Activated naive CD4-positive, alpha-beta T cell treated with anti-CD3 and anti-CD28 coated beads, Interleukin-2, amount 10 ng/mL, durations not matched to agents 7 days and 5 days (primary cell): ENCODE results near the gene PRSS8.
A peak's percentile ranks its signal among the peaks of the same experiment; 100 is the strongest.

Experiments
- CTCF ChIA-PET: fragments of 350-600 bp; sonication (Branson Sonifier 250); formaldehyde crosslinking; loops from one replicate; lab custom pipeline; 2021; ENCODE audit warnings: antibody characterized with exemption; lab: Charles Lee
- DNase-seq: peaks from one replicate; pipeline ENCODE4 v3.0.0-alpha.2; 2020
- H3K27ac Mint-ChIP-seq: one replicate; pipeline ENCODE4 v1.8.0; 2021; ENCODE audit warnings: mild to moderate bottlenecking, moderate library complexity, mixed read lengths
- H3K27me3 Mint-ChIP-seq: one replicate; pipeline ENCODE4 v1.8.0; 2021; ENCODE audit warnings: mild to moderate bottlenecking, mixed read lengths
- H3K36me3 Mint-ChIP-seq: one replicate; pipeline ENCODE4 v1.8.0; 2021; ENCODE audit warnings: mixed read lengths
- H3K4me1 Mint-ChIP-seq: one replicate; pipeline ENCODE4 v1.8.0; 2021; ENCODE audit warnings: mixed read lengths
- H3K4me3 Mint-ChIP-seq: one replicate; pipeline ENCODE4 v1.8.0; 2021; ENCODE audit warnings: mild to moderate bottlenecking, moderate library complexity, mixed read lengths
- H3K9me3 Mint-ChIP-seq: one replicate; pipeline ENCODE4 v1.8.0; 2021; ENCODE audit warnings: mixed read lengths

The PRSS8 gene

DNA sequence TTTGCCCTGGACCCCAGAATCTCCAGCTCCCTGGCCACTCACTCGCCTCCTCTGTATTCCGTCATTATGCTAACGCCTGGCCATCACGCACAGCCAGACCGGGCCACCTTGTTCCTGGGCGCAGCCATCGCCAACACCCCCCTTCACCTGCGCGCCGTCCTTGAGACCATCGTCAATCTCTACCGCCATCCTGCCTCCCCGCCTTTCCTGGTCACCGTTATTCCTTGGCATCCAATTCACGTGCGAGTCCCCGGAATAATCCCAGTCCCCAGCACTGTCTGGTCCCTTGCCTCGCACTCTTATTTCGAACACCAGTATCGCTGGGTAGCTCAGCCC is 41.5 kb downstream of the PRSS8 start:
- no peaks in the 10 kb centered on the region for H3K9me3 Mint-ChIP-seq
- peak overlapping the region; percentile 93 for H3K4me3 Mint-ChIP-seq
- CTCF ChIA-PET: interaction anchor here (0.5 kb wide), 1 partner anchor 325 kb away, joined by 3 read pairs; no protein-coding TSS in a partner anchor
- DNase-seq: no peak
- peaks cover 4% of the 10 kb centered on the region for H3K27me3 Mint-ChIP-seq
- H3K36me3 Mint-ChIP-seq: peaks cover 13% of the 10 kb centered on the region
- H3K4me1 Mint-ChIP-seq: peaks cover 37% of the 10 kb centered on the region
- peak overlapping the region; percentile 94 for H3K27ac Mint-ChIP-seq

- no peak for DNase-seq
- peaks cover 2% of the 10 kb centered on the region for H3K27me3 Mint-ChIP-seq
- H3K36me3 Mint-ChIP-seq: peaks cover 14% of the 10 kb centered on the region
- CTCF ChIA-PET: interaction anchor here (0.5 to 0.9 kb wide), 3 partner anchors 9 to 326 kb away, joined by 3 read pairs; no protein-coding TSS in a partner anchor
- H3K4me3 Mint-ChIP-seq: peak overlapping the region; percentile 93
- H3K27ac Mint-ChIP-seq: no peak overlapping the region
- no peaks in the 10 kb centered on the region for H3K9me3 Mint-ChIP-seq
- peaks cover 37% of the 10 kb centered on the region for H3K4me1 Mint-ChIP-seq
Measured at GRCh38 chr16:31093132-31093703, 42.3 kb downstream of the PRSS8 start.

GRCh38 chr16:31092330-31092729 is 43.2 kb downstream of the PRSS8 start:
- H3K9me3 Mint-ChIP-seq: no peaks in the 10 kb centered on the region
- peak overlapping the region; percentile 93 for H3K4me3 Mint-ChIP-seq
- peaks cover 37% of the 10 kb centered on the region for H3K4me1 Mint-ChIP-seq
- CTCF ChIA-PET: interaction anchor here (0.7 to 1.4 kb wide), 7 partner anchors 9 to 1366 kb away, joined by 3 to 4 read pairs (median 3); no protein-coding TSS in a partner anchor
- H3K27me3 Mint-ChIP-seq: no peaks in the 10 kb centered on the region
- no peak for DNase-seq
- H3K36me3 Mint-ChIP-seq: peaks cover 14% of the 10 kb centered on the region
- no peak overlapping the region for H3K27ac Mint-ChIP-seq

GRCh38 chr16:31090540-31090939 is 45.0 kb downstream of the PRSS8 start:
- H3K9me3 Mint-ChIP-seq: no peaks in the 10 kb centered on the region
- H3K36me3 Mint-ChIP-seq: peaks cover 17% of the 10 kb centered on the region
- no peak for DNase-seq
- peaks cover 31% of the 10 kb centered on the region for H3K4me1 Mint-ChIP-seq
- no peak overlapping the region for H3K4me3 Mint-ChIP-seq
- H3K27me3 Mint-ChIP-seq: no peaks in the 10 kb centered on the region
- CTCF ChIA-PET: no interaction called here
- H3K27ac Mint-ChIP-seq: no peak overlapping the region

DNA sequence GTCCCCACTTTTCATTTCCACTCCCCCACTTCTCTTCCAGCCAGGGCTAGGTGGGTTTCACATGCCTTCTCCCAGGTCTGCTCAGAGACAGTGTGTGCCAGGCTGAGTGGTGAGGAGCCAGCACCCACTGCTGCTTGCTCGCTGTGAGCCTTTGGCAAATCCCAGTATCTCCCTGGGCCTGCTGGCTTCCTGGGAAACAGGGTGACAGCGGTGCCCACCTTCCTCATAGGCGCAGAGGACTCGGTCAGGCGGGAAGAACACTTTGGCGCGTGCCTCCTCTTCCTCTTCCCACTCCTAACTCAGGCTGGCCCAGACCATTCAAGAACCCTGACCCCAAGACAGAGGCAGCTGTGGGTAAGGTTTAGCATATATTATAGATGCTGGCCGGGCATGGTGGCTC is 46.3 kb downstream of the PRSS8 start:
- Mint-ChIP-seq H3K36me3 (peaks cover 14% of the 10 kb centered on the region), H3K9me3 (no peaks in the 10 kb centered on the region), H3K27ac (peak overlapping the region; percentile 28), H3K4me1 (peaks cover 17% of the 10 kb centered on the region), H3K4me3 (no peak overlapping the region), H3K27me3 (no peaks in the 10 kb centered on the region)
- no peak for DNase-seq
- CTCF ChIA-PET: interaction anchor here (1.1 kb wide), 1 partner anchor 53 kb away, joined by 3 read pairs; no protein-coding TSS in a partner anchor

DNA sequence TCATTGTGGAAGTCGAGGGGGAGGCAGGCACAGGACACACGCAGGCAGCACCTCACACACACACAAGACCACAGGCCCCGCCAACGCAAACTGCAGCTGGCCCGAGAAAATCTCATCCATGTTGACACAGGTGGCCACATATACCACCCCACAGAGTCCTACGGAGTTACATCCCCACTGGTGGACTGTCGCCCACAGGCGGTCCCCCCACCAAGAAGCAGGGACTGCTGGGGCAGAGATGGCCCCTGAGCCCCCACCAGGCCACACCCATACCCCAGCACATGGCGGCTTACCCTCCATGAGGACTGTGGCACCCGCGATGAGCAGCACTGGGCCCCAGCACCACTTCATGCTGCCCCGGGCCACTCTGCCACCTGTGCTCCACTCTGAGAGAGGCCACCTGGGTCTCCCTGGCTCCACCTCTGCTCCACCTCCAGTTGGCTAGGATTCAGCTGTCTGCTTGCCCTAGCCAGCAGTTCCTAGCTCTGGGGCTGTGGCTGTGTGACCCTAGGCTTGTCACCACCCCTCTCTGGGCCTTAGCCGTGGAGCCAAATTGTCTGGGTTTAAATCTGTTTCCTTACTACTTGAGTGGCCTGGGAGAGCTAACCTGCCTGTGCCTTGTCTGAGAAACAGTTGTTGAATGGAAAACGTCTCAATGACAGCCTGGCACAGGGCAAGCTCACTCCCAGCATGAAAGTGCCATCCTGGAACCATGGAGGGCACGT is 46.9 kb downstream of the PRSS8 start, which contains the start of gene PRSS53:
TSS of gene PRSS53 (minus strand) at position 485 of the 725 bp plus-strand sequence. CDS start at position 351, 134 bp downstream.
- Mint-ChIP-seq H3K4me1 (peaks cover 12% of the 10 kb centered on the region), H3K36me3 (peaks cover 12% of the 10 kb centered on the region), H3K27ac (peak within 1 kb of the TSS; percentile 28), H3K9me3 (no peaks in the 10 kb centered on the region), H3K27me3 (no peaks in the 10 kb centered on the region), H3K4me3 (no peak within 1 kb of the TSS)
- DNase-seq: no peak
- CTCF ChIA-PET: interaction anchor here (1.1 to 1.8 kb wide), 2 partner anchors 53 to 103 kb away, joined by 3 to 4 read pairs; partner anchors contain the start of gene HSD3B7

GRCh38 chr16:31087971-31088370 is 47.6 kb downstream of the PRSS8 start:
- Mint-ChIP-seq H3K36me3 (peaks cover 14% of the 10 kb centered on the region), H3K4me3 (no peak overlapping the region), H3K4me1 (peaks cover 6% of the 10 kb centered on the region), H3K27ac (no peak overlapping the region), H3K27me3 (no peaks in the 10 kb centered on the region), H3K9me3 (no peaks in the 10 kb centered on the region)
- CTCF ChIA-PET: interaction anchor here (1.8 kb wide), 1 partner anchor 102 kb away, joined by 4 read pairs; the partner anchor contains the start of gene HSD3B7
- no peak for DNase-seq

- Mint-ChIP-seq H3K9me3 (no peaks in the 10 kb centered on the region), H3K27me3 (no peaks in the 10 kb centered on the region), H3K4me1 (peaks cover 1% of the 10 kb centered on the region), H3K36me3 (peaks cover 15% of the 10 kb centered on the region), H3K4me3 (no peak overlapping the region), H3K27ac (no peak overlapping the region)
- DNase-seq: no peak
- CTCF ChIA-PET: interaction anchor here (1.8 kb wide), 1 partner anchor 102 kb away, joined by 4 read pairs; the partner anchor contains the start of gene HSD3B7
Measured at GRCh38 chr16:31087481-31087880, 48.0 kb downstream of the PRSS8 start.

DNA sequence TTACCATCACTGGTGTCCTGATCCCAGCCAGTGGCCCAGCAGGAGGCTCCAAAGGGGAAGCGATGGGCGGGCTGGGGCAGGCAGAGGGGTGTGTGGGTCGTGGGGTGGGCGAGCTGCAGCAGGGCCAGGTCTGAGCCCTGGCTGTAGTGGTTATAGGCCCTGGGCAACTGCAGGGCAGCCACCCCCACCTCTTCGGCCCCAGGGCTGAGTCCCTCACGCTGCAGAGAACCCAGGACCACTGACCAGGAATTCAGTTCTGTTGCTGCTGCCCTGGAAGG is 49.0 kb downstream of the PRSS8 start:
- Mint-ChIP-seq H3K36me3 (peaks cover 19% of the 10 kb centered on the region), H3K4me1 (peaks cover 2% of the 10 kb centered on the region), H3K9me3 (no peaks in the 10 kb centered on the region), H3K27ac (no peak overlapping the region), H3K27me3 (no peaks in the 10 kb centered on the region), H3K4me3 (no peak overlapping the region)
- no peak for DNase-seq
- CTCF ChIA-PET: no interaction called here

DNA sequence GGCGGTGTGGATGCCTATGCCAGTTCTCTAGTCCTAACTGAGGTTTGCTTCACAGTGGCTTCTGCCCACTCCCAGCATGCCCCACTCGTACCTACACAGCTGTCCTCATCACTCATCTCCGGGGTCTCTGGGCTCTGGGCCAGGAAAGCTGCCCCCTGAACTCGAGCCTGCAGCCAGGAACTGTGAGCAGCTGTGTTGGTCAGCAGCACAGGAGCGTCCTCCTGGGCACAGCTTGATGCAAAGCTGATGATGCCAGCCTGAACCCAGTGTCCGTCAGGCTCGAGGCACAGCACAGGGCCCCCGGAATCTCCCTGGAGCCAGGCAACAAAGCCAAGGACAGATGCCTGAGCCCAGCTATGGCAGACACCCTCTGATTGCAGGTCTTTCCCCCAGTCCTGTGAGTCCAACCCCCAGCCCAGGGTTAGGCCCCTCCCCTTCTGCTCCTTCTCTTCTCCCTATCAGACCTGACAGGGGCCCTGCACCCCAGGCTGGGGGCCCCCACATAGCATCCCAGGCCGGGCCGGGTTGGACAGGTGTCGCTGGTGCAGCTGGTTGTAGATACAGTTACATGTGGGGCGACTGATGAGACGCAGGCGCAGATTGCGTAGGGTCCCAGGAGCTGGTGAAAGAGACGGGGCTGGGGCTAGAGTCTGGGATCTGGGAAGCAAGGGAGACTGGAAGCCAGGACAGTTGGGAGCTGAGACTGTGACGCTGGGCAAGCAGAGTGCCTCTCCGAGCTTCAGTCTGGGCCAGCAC is 49.5 kb downstream of the PRSS8 start:
- no peak overlapping the region for H3K27ac Mint-ChIP-seq
- H3K36me3 Mint-ChIP-seq: peaks cover 18% of the 10 kb centered on the region
- no peak overlapping the region for H3K4me3 Mint-ChIP-seq
- DNase-seq: no peak
- no peaks in the 10 kb centered on the region for H3K27me3 Mint-ChIP-seq
- peaks cover 2% of the 10 kb centered on the region for H3K4me1 Mint-ChIP-seq
- CTCF ChIA-PET: interaction anchor here (0.9 kb wide), 1 partner anchor 101 kb away, joined by 3 read pairs; no protein-coding TSS in a partner anchor
- no peaks in the 10 kb centered on the region for H3K9me3 Mint-ChIP-seq

DNA sequence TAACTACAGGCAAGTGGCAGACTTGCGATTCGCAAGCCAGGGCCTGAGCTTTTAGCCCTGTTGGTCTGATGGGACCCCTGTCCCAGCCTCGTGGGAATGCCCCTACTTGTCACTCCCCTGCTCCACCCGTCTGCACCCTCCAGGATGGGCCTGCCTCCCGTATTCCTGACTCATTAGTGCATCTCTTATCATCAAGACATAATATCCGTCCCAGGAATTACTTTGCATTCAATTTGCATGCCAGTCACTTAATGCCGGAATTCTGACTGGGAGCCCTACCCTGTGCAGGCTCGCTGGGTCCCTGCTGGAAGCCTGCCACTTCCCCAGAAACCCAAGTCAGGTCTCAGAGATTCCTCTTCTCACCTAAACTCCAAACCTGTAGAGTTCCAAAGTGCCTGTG is 50.1 kb downstream of the PRSS8 start:
- CTCF ChIA-PET: interaction anchor here (0.9 kb wide), 1 partner anchor 100 kb away, joined by 3 read pairs; no protein-coding TSS in a partner anchor
- no peak overlapping the region for H3K27ac Mint-ChIP-seq

GRCh38 chr16:31084584-31085302 is 50.8 kb downstream of the PRSS8 start:
- no peak for DNase-seq
- peaks cover 5% of the 10 kb centered on the region for H3K4me1 Mint-ChIP-seq
- H3K4me3 Mint-ChIP-seq: no peak overlapping the region
- H3K36me3 Mint-ChIP-seq: peaks cover 17% of the 10 kb centered on the region
- no peaks in the 10 kb centered on the region for H3K27me3 Mint-ChIP-seq
- H3K27ac Mint-ChIP-seq: no peak overlapping the region
- CTCF ChIA-PET: no interaction called here
- H3K9me3 Mint-ChIP-seq: no peaks in the 10 kb centered on the region

More for the DNA sequence above, 50.1 kb downstream of the PRSS8 start:
- Mint-ChIP-seq H3K4me3 (no peak overlapping the region), H3K27me3 (no peaks in the 10 kb centered on the region), H3K4me1 (peaks cover 5% of the 10 kb centered on the region), H3K36me3 (peaks cover 17% of the 10 kb centered on the region), H3K9me3 (no peaks in the 10 kb centered on the region)
- no peak for DNase-seq

GRCh38 chr16:31083981-31084380 is 51.5 kb downstream of the PRSS8 start:
- CTCF ChIA-PET: no interaction called here
- H3K27ac Mint-ChIP-seq: no peak overlapping the region
- H3K4me1 Mint-ChIP-seq: peaks cover 8% of the 10 kb centered on the region
- H3K27me3 Mint-ChIP-seq: no peaks in the 10 kb centered on the region
- DNase-seq: no peak
- no peak overlapping the region for H3K4me3 Mint-ChIP-seq
- H3K9me3 Mint-ChIP-seq: no peaks in the 10 kb centered on the region
- H3K36me3 Mint-ChIP-seq: peaks cover 20% of the 10 kb centered on the region
